IMR-90 (cell line): ENCODE measurements around the gene PPP1R14C. TPM values are rescaled to one million over a fixed set of nuclear protein-coding genes. Genes with fewer than 3 reads are reported as not detected.

ENCODE experiments used
- ATAC-seq: fragments of 200-7000 bp; cut with Tn5 transposase; 2 replicates; pipeline ENCODE4 v1.9.1; 2020; ENCODE audit warnings: low read depth, mild to moderate bottlenecking, moderate library complexity
- BruUV-seq: library from RNA; stranded (reverse); fragments of 400-500 nt; replicated peaks from 2 replicates; lab custom pipeline; 2021; lab: Mats Ljungman, UMichigan
- CTCF ChIA-PET: fragments of 300-600 bp; formaldehyde crosslinking; extraction: SDS; loops from one replicate; lab custom pipeline; 2021; ENCODE audit warnings: antibody characterized with exemption; lab: Yijun Ruan, JAX
- POLR2A ChIA-PET: fragments of 300-600 bp; sonication (Branson Sonifier 250); formaldehyde crosslinking; loops from one replicate; lab custom pipeline; 2022; ENCODE audit warnings: antibody characterized with exemption; ENCODE audit not compliant: unreplicated experiment; lab: Charles Lee
- DNase-seq: peaks from one replicate; pipeline ENCODE4 v3.0.0; 2013
- H2AFZ ChIP-seq: replicated peaks from 2 replicates; pipeline ENCODE3; 2013; ENCODE audit warnings: low read length, mild to moderate bottlenecking; ENCODE audit not compliant: poor library complexity
- H2AK5ac ChIP-seq: 2 replicates; pipeline ENCODE4 v1.6.1; 2013; ENCODE audit warnings: low read depth, low read length, inconsistent platforms
- H2AK9ac ChIP-seq: replicated peaks from 2 replicates; pipeline ENCODE3; 2013; ENCODE audit warnings: mild to moderate bottlenecking, low read depth, low read length, moderate library complexity; ENCODE audit not compliant: poor library complexity
- H2BK120ac ChIP-seq: 2 replicates; pipeline ENCODE4 v1.6.1; 2013; ENCODE audit warnings: low read depth, low read length, inconsistent platforms
- H2BK15ac ChIP-seq: 3 replicates; pipeline ENCODE4 v1.6.1; 2013; ENCODE audit warnings: low read depth, low read length, inconsistent platforms
- H2BK20ac ChIP-seq: 2 replicates; pipeline ENCODE4 v1.6.1; 2013; ENCODE audit warnings: low read depth, mild to moderate bottlenecking, inconsistent platforms, low read length, moderate library complexity
- H2BK5ac ChIP-seq: 2 replicates; pipeline ENCODE4 v1.6.1; 2013; ENCODE audit warnings: mild to moderate bottlenecking, low read depth, low read length, inconsistent platforms; ENCODE audit not compliant: poor library complexity, severe bottlenecking
- H3K14ac ChIP-seq: replicated peaks from 2 replicates; pipeline ENCODE4 v1.6.1; 2013; ENCODE audit warnings: low read depth, low read length, inconsistent platforms
- H3K18ac ChIP-seq: 2 replicates; pipeline ENCODE4 v1.6.1; 2013; ENCODE audit warnings: low read depth, low read length, control low read depth
- H3K23ac ChIP-seq: 2 replicates; pipeline ENCODE4 v1.6.1; 2013; ENCODE audit warnings: low read depth, low read length, inconsistent platforms
- H3K27ac ChIP-seq: 2 replicates; pipeline ENCODE4 v1.5.1; 2013; ENCODE audit warnings: mild to moderate bottlenecking, control low read depth, low read length; ENCODE audit not compliant: insufficient read depth
- H3K27me3 ChIP-seq: 2 replicates; pipeline ENCODE4 v1.6.1; 2013; ENCODE audit warnings: low read length; ENCODE audit not compliant: control insufficient read depth, insufficient read depth
- H3K36me3 ChIP-seq: 2 replicates; pipeline ENCODE4 v1.6.1; 2013; ENCODE audit warnings: low read length, mixed read lengths; ENCODE audit not compliant: control insufficient read depth, insufficient read depth
- H3K4ac ChIP-seq: 2 replicates; pipeline ENCODE4 v1.6.1; 2013; ENCODE audit warnings: low read depth, low read length, inconsistent platforms
- H3K4me1 ChIP-seq: 2 replicates; pipeline ENCODE4 v1.6.1; 2013; ENCODE audit warnings: low read length, mixed read lengths; ENCODE audit not compliant: control insufficient read depth, insufficient read depth
- H3K4me2 ChIP-seq: 2 replicates; pipeline ENCODE4 v1.6.1; 2013; ENCODE audit warnings: low read depth, mild to moderate bottlenecking, control low read depth, low read length, moderate library complexity
- H3K4me3 ChIP-seq: 2 replicates; pipeline ENCODE4 v1.5.1; 2013; ENCODE audit warnings: low read depth, mild to moderate bottlenecking, control low read depth, low read length, moderate library complexity; ENCODE audit not compliant: insufficient read depth
- H3K56ac ChIP-seq: 2 replicates; pipeline ENCODE4 v1.6.1; 2013; ENCODE audit warnings: low read length, inconsistent platforms; ENCODE audit not compliant: insufficient read depth; ENCODE audit errors: extremely low read depth
- H3K79me1 ChIP-seq, 2 experiments: 2 replicates each; pipeline ENCODE4 v1.6.1; 2013; ENCODE audit warnings: low read length in 2 of 2, inconsistent platforms in 1 of 2, low read depth in 1 of 2
- H3K9ac ChIP-seq: 2 replicates; pipeline ENCODE4 v1.6.1; 2013; ENCODE audit warnings: low read depth, low read length, control low read depth
- H3K9me1 ChIP-seq: 2 replicates; pipeline ENCODE4 v1.6.1; 2013; ENCODE audit warnings: low read length, inconsistent platforms; ENCODE audit not compliant: insufficient read depth
- H3K9me3 ChIP-seq: 2 replicates; pipeline ENCODE4 v1.6.1; 2013; ENCODE audit warnings: low read length; ENCODE audit not compliant: control insufficient read depth, insufficient read depth
- H4K20me1 ChIP-seq: 2 replicates; pipeline ENCODE4 v1.6.1; 2013; ENCODE audit warnings: low read length, inconsistent platforms; ENCODE audit not compliant: insufficient read depth
- H4K5ac ChIP-seq: 2 replicates; pipeline ENCODE4 v1.6.1; 2013; ENCODE audit warnings: mild to moderate bottlenecking, low read depth, low read length, control low read depth
- H4K8ac ChIP-seq, 2 experiments: 2 replicates each; pipeline ENCODE4 v1.6.1; 2013; ENCODE audit warnings: low read depth in 2 of 2, low read length in 2 of 2, control low read depth in 1 of 2, inconsistent platforms in 1 of 2
- H4K91ac ChIP-seq: 2 replicates; pipeline ENCODE4 v1.6.1; 2013; ENCODE audit warnings: low read depth, low read length, inconsistent platforms; ENCODE audit not compliant: insufficient read depth
- BHLHE40 ChIP-seq: fragments of 150-350 bp; IDR thresholded peaks from 2 replicates; pipeline ENCODE4 v1.6.1; 2016; ENCODE audit warnings: mild to moderate bottlenecking, low read depth, low read length
- CEBPB ChIP-seq: IDR thresholded peaks from 2 replicates; pipeline ENCODE4 v1.6.1; 2012; ENCODE audit warnings: low read depth, low read length, improper control_type of control experiment
- CHD1 ChIP-seq: IDR thresholded peaks from 2 replicates; pipeline ENCODE4 v1.6.1; 2012; ENCODE audit warnings: low read depth, low read length, improper control_type of control experiment
- CTCF ChIP-seq: conservative IDR thresholded peaks from 2 replicates; pipeline ENCODE4 v1.5.1; 2012; ENCODE audit warnings: mild to moderate bottlenecking, low read depth, low read length, improper control_type of control experiment
- FOS ChIP-seq: fragments of 150-350 bp; IDR thresholded peaks from 2 replicates; pipeline ENCODE4 v1.6.1; 2016; ENCODE audit warnings: low read depth, low read length
- MAFK ChIP-seq: IDR thresholded peaks from 2 replicates; pipeline ENCODE4 v1.6.1; 2012; ENCODE audit warnings: low read depth, low read length, improper control_type of control experiment
- MAZ ChIP-seq: IDR thresholded peaks from 2 replicates; pipeline ENCODE4 v1.6.1; 2012; ENCODE audit warnings: low read depth, mild to moderate bottlenecking, low read length, improper control_type of control experiment, moderate library complexity, borderline replicate concordance
- MXI1 ChIP-seq: IDR thresholded peaks from 2 replicates; pipeline ENCODE4 v1.6.1; 2012; ENCODE audit warnings: low read depth, mild to moderate bottlenecking, low read length, moderate library complexity, borderline replicate concordance
- NFE2L2 ChIP-seq: fragments of 150-350 bp; IDR thresholded peaks from 2 replicates; pipeline ENCODE4 v1.6.1; 2016; ENCODE audit warnings: low read depth, mild to moderate bottlenecking, low read length
- POLR2A ChIP-seq: IDR thresholded peaks from 2 replicates; pipeline ENCODE4 v1.6.1; 2012; ENCODE audit warnings: mild to moderate bottlenecking, low read depth, low read length
- RAD21 ChIP-seq: IDR thresholded peaks from 2 replicates; pipeline ENCODE4 v1.6.1; 2012; ENCODE audit warnings: low read length, improper control_type of control experiment
- RCOR1 ChIP-seq: IDR thresholded peaks from 2 replicates; pipeline ENCODE4 v1.6.1; 2012; ENCODE audit warnings: mild to moderate bottlenecking, low read length, improper control_type of control experiment; ENCODE audit not compliant: insufficient replicate concordance
- RFX5 ChIP-seq: IDR thresholded peaks from 2 replicates; pipeline ENCODE4 v1.8.0; 2012; ENCODE audit warnings: low read depth, mild to moderate bottlenecking, low read length, moderate library complexity
- SMC3 ChIP-seq: fragments of 150-350 bp; IDR thresholded peaks from 2 replicates; pipeline ENCODE4 v1.6.1; 2016; ENCODE audit warnings: low read depth, mild to moderate bottlenecking, antibody characterized with exemption, low read length, moderate library complexity
- WGBS, 2 experiments: methylation state at CpG; one replicate each; pipeline versions ENCODE4 v1.1.5 to v1.1.7; 2013; ENCODE audit warnings: missing lambda C conversion rate in 2 of 2; ENCODE audit not compliant: insufficient read length in 1 of 2; ENCODE audit errors: extremely low coverage in 2 of 2; 5-methylcytosine and 5-hydroxymethylcytosine counted together
- dilution Hi-C: fragments of 300-500 bp; cut with HindIII; formaldehyde crosslinking; loops from one replicate; pipeline ENCODE4 v1.14.3; 2018; ENCODE audit warnings: low sequenced_read_pairs; ENCODE audit not compliant: unreplicated experiment
- in situ Hi-C: fragments of 300-500 bp; cut with MboI; formaldehyde crosslinking; loops from 3 replicates; pipeline ENCODE4 v1.14.3; 2019; ENCODE audit warnings: low sequenced_read_pairs, inconsistent platforms, mixed read lengths
- intact Hi-C: fragments of 100-400 bp; cut with micrococcal nuclease; formaldehyde crosslinking; loops from 2 replicates; pipeline ENCODE4 v1.10.0; 2022
- polyA plus RNA-seq, 3 experiments: library from polyadenylated mRNA; depleted of rRNA; stranded (reverse); fragments of >200 nt; gene quantifications; 2 replicates each; pipeline ENCODE4 v1.2.3, GENCODE V29; 2012; ENCODE audit warnings: low replicate concordance in 1 of 3
- total RNA-seq: library from RNA; depleted of rRNA; stranded (reverse); fragments of >200 nt; gene quantifications from 2 replicates; pipeline ENCODE4 v1.2.3, GENCODE V29; 2012
- TF ChIP-seq, protein P1 (sequence below): fragments of 150-350 bp; IDR thresholded peaks from 2 replicates; pipeline ENCODE4 v1.6.1; 2016; ENCODE audit warnings: low read depth, mild to moderate bottlenecking, low read length, moderate library complexity, borderline replicate concordance
- TF ChIP-seq, protein P2 (sequence below): fragments of 150-350 bp; IDR thresholded peaks from 2 replicates; pipeline ENCODE4 v1.6.1; 2017; ENCODE audit warnings: mild to moderate bottlenecking, antibody characterized with exemption, low read length, low read depth

The PPP1R14C gene
- total and polyA plus RNA-seq, 2 of the 4 experiments (the other 2 are of a cell fraction), result not detected

- Histone ChIP-seq H3K9ac (no peak overlapping the region), H4K8ac (no peak overlapping the region), H3K79me1 (no peaks in the 10 kb centered on the region), H2BK15ac (no peak overlapping the region), H4K5ac (no peak overlapping the region), H2BK20ac (no peak overlapping the region), H3K27me3 (peaks cover 8% of the 10 kb centered on the region), H4K91ac (no peak overlapping the region), H3K36me3 (no peaks in the 10 kb centered on the region), H3K14ac (no peak overlapping the region), H3K4me2 (no peak overlapping the region), H2AFZ (no peak overlapping the region), H3K9me3 (no peaks in the 10 kb centered on the region), H2AK5ac (no peak overlapping the region), H3K23ac (no peak overlapping the region), H3K4ac (no peak overlapping the region), H2BK5ac (no peak overlapping the region), H2BK120ac (no peak overlapping the region), H3K4me3 (no peak overlapping the region), H3K18ac (no peak overlapping the region), H3K9me1 (no peaks in the 10 kb centered on the region), H3K56ac (no peak overlapping the region), H3K4me1 (no peaks in the 10 kb centered on the region), H2AK9ac (no peak overlapping the region), H3K27ac (no peak overlapping the region), H4K20me1 (no peaks in the 10 kb centered on the region)
- ChIA-PET CTCF (interaction anchor here (0.6 kb wide), 1 partner anchor 58 kb away, joined by 3 read pairs; no protein-coding TSS in a partner anchor), POLR2A (no interaction called here)
- 83% methylated on average over 1 of the region's 8 CpGs; no CpG with 5 or more reads in 1 of the 2 experiments for WGBS, 2 experiments
- intact Hi-C loops, result no loop called here
- in situ Hi-C loops, result no loop called here
- DNase-seq (no peak), ATAC-seq (no peak)
- dilution Hi-C loops, result no loop called here
- TF ChIP-seq RAD21, result no peak
- TF ChIP-seq NFE2L2, result no peak
- no peak for TF ChIP-seq MXI1
- no peak for TF ChIP-seq MAZ
- no peak for TF ChIP-seq CHD1
- TF ChIP-seq RCOR1, result no peak
- TF ChIP-seq BHLHE40, result no peak
- TF ChIP-seq MAFK, result no peak
- TF ChIP-seq, protein P1, sequence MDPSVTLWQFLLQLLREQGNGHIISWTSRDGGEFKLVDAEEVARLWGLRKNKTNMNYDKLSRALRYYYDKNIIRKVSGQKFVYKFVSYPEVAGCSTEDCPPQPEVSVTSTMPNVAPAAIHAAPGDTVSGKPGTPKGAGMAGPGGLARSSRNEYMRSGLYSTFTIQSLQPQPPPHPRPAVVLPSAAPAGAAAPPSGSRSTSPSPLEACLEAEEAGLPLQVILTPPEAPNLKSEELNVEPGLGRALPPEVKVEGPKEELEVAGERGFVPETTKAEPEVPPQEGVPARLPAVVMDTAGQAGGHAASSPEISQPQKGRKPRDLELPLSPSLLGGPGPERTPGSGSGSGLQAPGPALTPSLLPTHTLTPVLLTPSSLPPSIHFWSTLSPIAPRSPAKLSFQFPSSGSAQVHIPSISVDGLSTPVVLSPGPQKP, result no peak
- TF ChIP-seq CEBPB, result no peak
- TF ChIP-seq SMC3, result no peak
- no peak for TF ChIP-seq FOS
- no peak for TF ChIP-seq POLR2A
- no peak for TF ChIP-seq CTCF
- TF ChIP-seq, protein P2, sequence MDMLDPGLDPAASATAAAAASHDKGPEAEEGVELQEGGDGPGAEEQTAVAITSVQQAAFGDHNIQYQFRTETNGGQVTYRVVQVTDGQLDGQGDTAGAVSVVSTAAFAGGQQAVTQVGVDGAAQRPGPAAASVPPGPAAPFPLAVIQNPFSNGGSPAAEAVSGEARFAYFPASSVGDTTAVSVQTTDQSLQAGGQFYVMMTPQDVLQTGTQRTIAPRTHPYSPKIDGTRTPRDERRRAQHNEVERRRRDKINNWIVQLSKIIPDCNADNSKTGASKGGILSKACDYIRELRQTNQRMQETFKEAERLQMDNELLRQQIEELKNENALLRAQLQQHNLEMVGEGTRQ, result no peak
- no peak for TF ChIP-seq RFX5
- BruUV-seq, result no TSS peak
These were observed 14.4 kb upstream of the PPP1R14C start for GRCh38 chr6:150128425-150128824.
